ENCODE data around the gene ODC1.

ODC1 gene

GRCh38 chr2:10440736-10441135 is 7.4 kb downstream of the ODC1 start:
- Histone ChIP-seq H2AFZ (ENCODE audit: low read depth, low read length, severe bottlenecking) (no peak overlapping the region), H3K79me2 (ENCODE audit: insufficient read depth, low read length) (peaks cover 20% of the 10 kb centered on the region), H4K20me1 (ENCODE audit: low read depth, low read length) (peaks cover 27% of the 10 kb centered on the region), H3F3A (ENCODE audit: insufficient read depth) (peaks cover 64% of the 10 kb centered on the region), H3K9ac (ENCODE audit: low read length) (no peak overlapping the region), H3K27ac (ENCODE audit: low read depth, low read length) (no peak overlapping the region), H3K9me3 (ENCODE audit: insufficient read depth, low read length) (no peaks in the 10 kb centered on the region), H3K36me3 (ENCODE audit: low read length) (peaks cover 45% of the 10 kb centered on the region), H3K4me2 (ENCODE audit: low read depth, low read length, poor library complexity, severe bottlenecking) (no peak overlapping the region), H3K27me3 (ENCODE audit: low read length) (no peaks in the 10 kb centered on the region), H3K9me2 (replicated peaks; ENCODE audit: insufficient read depth, low read length) (no peaks in the 10 kb centered on the region), H3K4me3 (ENCODE audit: insufficient read depth, low read length, poor library complexity, severe bottlenecking) (no peak overlapping the region)
- TF ChIP-seq EZH2phosphoT487 (conservative IDR thresholded peaks at IDR 0.05; ENCODE audit: low read length), result no peak
- TF ChIP-seq, protein P1, sequence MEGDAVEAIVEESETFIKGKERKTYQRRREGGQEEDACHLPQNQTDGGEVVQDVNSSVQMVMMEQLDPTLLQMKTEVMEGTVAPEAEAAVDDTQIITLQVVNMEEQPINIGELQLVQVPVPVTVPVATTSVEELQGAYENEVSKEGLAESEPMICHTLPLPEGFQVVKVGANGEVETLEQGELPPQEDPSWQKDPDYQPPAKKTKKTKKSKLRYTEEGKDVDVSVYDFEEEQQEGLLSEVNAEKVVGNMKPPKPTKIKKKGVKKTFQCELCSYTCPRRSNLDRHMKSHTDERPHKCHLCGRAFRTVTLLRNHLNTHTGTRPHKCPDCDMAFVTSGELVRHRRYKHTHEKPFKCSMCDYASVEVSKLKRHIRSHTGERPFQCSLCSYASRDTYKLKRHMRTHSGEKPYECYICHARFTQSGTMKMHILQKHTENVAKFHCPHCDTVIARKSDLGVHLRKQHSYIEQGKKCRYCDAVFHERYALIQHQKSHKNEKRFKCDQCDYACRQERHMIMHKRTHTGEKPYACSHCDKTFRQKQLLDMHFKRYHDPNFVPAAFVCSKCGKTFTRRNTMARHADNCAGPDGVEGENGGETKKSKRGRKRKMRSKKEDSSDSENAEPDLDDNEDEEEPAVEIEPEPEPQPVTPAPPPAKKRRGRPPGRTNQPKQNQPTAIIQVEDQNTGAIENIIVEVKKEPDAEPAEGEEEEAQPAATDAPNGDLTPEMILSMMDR (IDR thresholded peaks at IDR 0.05; ENCODE audit: insufficient read depth, low read length, poor library complexity, severe bottlenecking), result no peak

DNA sequence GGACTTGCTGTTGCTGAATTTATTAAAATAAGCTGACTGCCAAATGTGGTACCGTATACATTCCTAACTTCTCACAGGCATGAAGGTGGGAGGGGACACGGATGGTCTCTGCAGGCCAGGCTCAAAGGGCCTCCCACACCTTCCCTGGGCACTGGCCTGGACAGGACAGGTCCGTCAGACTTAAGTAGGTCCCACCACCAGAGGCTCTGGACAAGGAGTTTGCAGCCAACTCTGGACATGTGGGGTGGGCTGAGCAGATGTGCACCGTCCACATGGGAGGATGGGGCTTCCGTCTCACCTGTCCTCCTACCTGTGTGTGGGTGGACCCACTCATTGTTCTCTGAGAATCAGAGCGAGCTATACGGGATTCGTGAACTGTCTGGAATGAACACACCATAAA is 8.2 kb downstream of the ODC1 start:
- no peaks in the 10 kb centered on the region for H3K27me3 ChIP-seq (ENCODE audit: low read length)
- H3K4me2 ChIP-seq (ENCODE audit: low read depth, low read length, poor library complexity, severe bottlenecking), result no peak overlapping the region
- H3F3A ChIP-seq (ENCODE audit: insufficient read depth), result peaks cover 59% of the 10 kb centered on the region
- no peaks in the 10 kb centered on the region for H3K9me2 ChIP-seq (replicated peaks; ENCODE audit: insufficient read depth, low read length)
- H2AFZ ChIP-seq (ENCODE audit: low read depth, low read length, severe bottlenecking), result no peak overlapping the region
- H3K27ac ChIP-seq (ENCODE audit: low read depth, low read length), result no peak overlapping the region
- peaks cover 24% of the 10 kb centered on the region for H4K20me1 ChIP-seq (ENCODE audit: low read depth, low read length)
- H3K9ac ChIP-seq (ENCODE audit: low read length), result no peak overlapping the region
- H3K36me3 ChIP-seq (ENCODE audit: low read length), result peaks cover 41% of the 10 kb centered on the region
- no peak overlapping the region for H3K4me3 ChIP-seq (ENCODE audit: insufficient read depth, low read length, poor library complexity, severe bottlenecking)
- H3K9me3 ChIP-seq (ENCODE audit: insufficient read depth, low read length), result no peaks in the 10 kb centered on the region
- peaks cover 12% of the 10 kb centered on the region for H3K79me2 ChIP-seq (ENCODE audit: insufficient read depth, low read length)
- TF ChIP-seq EZH2phosphoT487 (conservative IDR thresholded peaks at IDR 0.05; ENCODE audit: low read length), result no peak
- TF ChIP-seq, protein P1 (IDR thresholded peaks at IDR 0.05; ENCODE audit: insufficient read depth, low read length, poor library complexity, severe bottlenecking), result no peak

GRCh38 chr2:10439185-10439879 is 8.8 kb downstream of the ODC1 start:
- Histone ChIP-seq H3K9me2 (replicated peaks; ENCODE audit: insufficient read depth, low read length) (no peaks in the 10 kb centered on the region), H3K4me2 (ENCODE audit: low read depth, low read length, poor library complexity, severe bottlenecking) (no peak overlapping the region), H4K20me1 (ENCODE audit: low read depth, low read length) (peaks cover 17% of the 10 kb centered on the region; the same call in 1 of the 2 replicates), H3K27ac (ENCODE audit: low read depth, low read length) (no peak overlapping the region), H3F3A (ENCODE audit: insufficient read depth) (peaks cover 56% of the 10 kb centered on the region), H3K27me3 (ENCODE audit: low read length) (no peaks in the 10 kb centered on the region), H3K79me2 (ENCODE audit: insufficient read depth, low read length) (peaks cover 6% of the 10 kb centered on the region), H3K9me3 (ENCODE audit: insufficient read depth, low read length) (no peaks in the 10 kb centered on the region), H3K36me3 (ENCODE audit: low read length) (peaks cover 35% of the 10 kb centered on the region), H3K9ac (ENCODE audit: low read length) (no peak overlapping the region), H2AFZ (ENCODE audit: low read depth, low read length, severe bottlenecking) (no peak overlapping the region), H3K4me3 (ENCODE audit: insufficient read depth, low read length, poor library complexity, severe bottlenecking) (no peak overlapping the region)
- TF ChIP-seq, protein P1 (IDR thresholded peaks at IDR 0.05; ENCODE audit: insufficient read depth, low read length, poor library complexity, severe bottlenecking), result no peak
- no peak for TF ChIP-seq EZH2phosphoT487 (conservative IDR thresholded peaks at IDR 0.05; ENCODE audit: low read length)

All from SU-DHL-6 (cell line).